ENCODE measurements around the gene LIMCH1. TPM values are rescaled to one million over a fixed set of nuclear protein-coding genes. Genes with fewer than 3 reads are reported as not detected.

The LIMCH1 gene
- total and polyA plus RNA-seq, 2 of the 8 experiments (the other 6 are each of a cell fraction or from before 2014, with no cell fraction given) = 2.7 to 3.0 TPM

DNA sequence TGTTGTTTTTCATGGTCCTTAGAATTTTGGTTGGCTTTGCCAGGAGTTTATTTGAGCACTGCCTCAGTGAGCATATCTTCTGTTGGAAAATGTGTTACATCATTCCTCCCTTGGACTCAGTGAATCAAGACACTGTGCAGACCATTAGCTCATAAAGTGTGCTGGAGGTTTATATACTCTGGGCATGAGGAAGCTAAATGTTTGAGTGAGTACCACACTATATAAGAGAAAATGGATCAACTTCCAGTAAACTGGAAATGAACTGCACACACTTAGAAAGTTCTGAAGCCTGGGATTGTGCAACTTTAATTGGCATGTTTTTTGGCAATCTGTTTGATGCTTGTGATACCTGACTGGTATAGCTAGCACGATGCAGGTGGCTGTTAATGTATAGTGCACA lies 75.9 kb downstream of the LIMCH1 start:
- Histone ChIP-seq H3K4me3 (ENCODE audit: extremely low read depth in 1 of 4, insufficient read depth in 2 of 4, low read depth in 3 of 4, low read length in 4 of 4) (peak overlapping the region in 1 of 4 experiments; percentile 46; a peak in 2 of 8 replicates), H3K79me2 (ENCODE audit: control insufficient read depth in 1 of 2, insufficient read depth in 2 of 2, low read length in 2 of 2) (no peaks in the 10 kb centered on the region), H2BK120ac (replicated peaks; ENCODE audit: low read depth, low read length) (no peak overlapping the region), H3K9me3 (ENCODE audit: insufficient read depth in 2 of 2, low read depth in 1 of 2, low read length in 1 of 2) (no peaks in the 10 kb centered on the region), H3K27ac (ENCODE audit: low read depth, low read length) (no peak overlapping the region), H3K23ac (ENCODE audit: insufficient read length) (no peak overlapping the region), H3K56ac (replicated peaks; ENCODE audit: insufficient read length, low read depth, low read length) (no peak overlapping the region), H2BK20ac (ENCODE audit: low read length) (no peak overlapping the region), H3K4me2 (ENCODE audit: insufficient read depth in 1 of 2, low read depth in 2 of 2, low read length in 2 of 2) (peak overlapping the region; percentile 49 to 50; a peak in 3 of 4 replicates), H3K27me3 (replicated peaks in 1 of 4; ENCODE audit: control insufficient read depth in 3 of 4, extremely low read depth in 1 of 4, insufficient read depth in 3 of 4, low read length in 3 of 4) (peaks cover 0 to 8% (median 3%) of the 10 kb centered on the region in 4 experiments; a peak in 4 of 7 replicates), H3K9ac (replicated peaks in 1 of 4; ENCODE audit: extremely low read depth in 1 of 4, low read depth in 3 of 4, low read length in 3 of 4) (no peak overlapping the region; a peak in 1 of 7 replicates), H2BK12ac (ENCODE audit: low read depth, low read length) (no peak overlapping the region), H2AK5ac (ENCODE audit: low read depth, low read length) (no peak overlapping the region), H4K20me1 (replicated peaks in 1 of 2; ENCODE audit: control insufficient read depth in 1 of 2, insufficient read depth in 2 of 2, low read length in 2 of 2) (no peaks in the 10 kb centered on the region), H3K23me2 (ENCODE audit: low read depth, low read length) (no peaks in the 10 kb centered on the region), H3K4ac (replicated peaks; ENCODE audit: insufficient read length, low read depth, low read length) (no peak overlapping the region), H3K79me1 (ENCODE audit: low read depth, low read length) (no peaks in the 10 kb centered on the region), H3K36me3 (ENCODE audit: control insufficient read depth in 2 of 4, insufficient read depth in 4 of 4, low read length in 3 of 4) (no peaks in the 10 kb centered on the region), H3K14ac (ENCODE audit: insufficient read length) (no peak overlapping the region), H3K4me1 (replicated peaks in 1 of 4; ENCODE audit: control insufficient read depth in 3 of 4, insufficient read depth in 4 of 4, low read length in 3 of 4) (peaks cover 2 to 14% (median 8%) of the 10 kb centered on the region in 4 experiments; a peak in 5 of 7 replicates), H2BK15ac (ENCODE audit: low read length) (no peak overlapping the region), H2BK5ac (ENCODE audit: low read depth, low read length) (no peak overlapping the region), H4K91ac (replicated peaks; ENCODE audit: insufficient read length, low read length) (no peak overlapping the region), H3K18ac (ENCODE audit: extremely low read depth, low read length) (no peak overlapping the region), H4K8ac (ENCODE audit: extremely low read depth, insufficient read depth, low read length) (no peak overlapping the region), H2AFZ (ENCODE audit: low read length) (no peak overlapping the region), H4K5ac (ENCODE audit: insufficient read length, low read depth, low read length) (no peak overlapping the region)
- FAIRE-seq (no peak), DNase-seq (ENCODE audit: low read depth in 1 of 2, low spot score in 2 of 2) (no peak)
- CTCF ChIA-PET (ENCODE audit: partially characterized antibody) = interaction anchor here (0.6 to 3.3 kb wide), 2 partner anchors 30 kb away, joined by 3 to 17 read pairs; no protein-coding TSS in a partner anchor
- POLR2A ChIA-PET (ENCODE audit: partially characterized antibody) = interaction anchor here (1.0 kb wide), 1 partner anchor 356 kb away, joined by 4 read pairs; the partner anchor contains the start of gene UCHL1
- WGBS, 2 experiments (ENCODE audit: extremely low coverage in 1 of 2, insufficient coverage in 1 of 2, insufficient read length in 1 of 2, insufficient replicate concordance in 2 of 2, low coverage in 1 of 2, low lambda C conversion rate in 2 of 2, missing lambda C conversion rate in 1 of 2) = 73% methylated on average over 1 of the region's 1 CpG; no CpG with 5 or more reads in 1 of the 2 experiments
- no peak for TF ChIP-seq CREB1 (IDR thresholded peaks at IDR 0.05)
